Measurements from ENCODE around the gene WNT2.

- TF ChIP-seq POLR2AphosphoS5 (IDR thresholded peaks at IDR 0.05; ENCODE audit: borderline replicate concordance, low read depth, low read length) = no peak
- no peak for TF ChIP-seq EZH2 (IDR thresholded peaks at IDR 0.05)
These were observed 53.0 kb downstream of the WNT2 start for GRCh38 chr7:117269886-117270285.
